Kidney (tissue), 22 donors: ENCODE data around the gene CPA4. TPM values are rescaled to one million over a fixed set of nuclear protein-coding genes. Genes with fewer than 3 reads are reported as not detected.
"Not testable (repeated sequence)": the region's sequence is repeated elsewhere in the genome, so short reads cannot be mapped to it uniquely, and the experiment has no call there.

Experiments
- DNase-seq, 5 donors: peaks; one replicate each; pipeline ENCODE4 v3.0.0-alpha.2; 2013 to 2020
- FAIRE-seq: peaks from 2 replicates; lab custom pipeline; 2012; peaks lifted over from hg19 to GRCh38; lab: Jason Lieb, UNC
- H3K27ac ChIP-seq, 2 donors: one replicate each; pipeline ENCODE4 v1.7.0; 2013; ENCODE audit warnings: low read depth in 2 of 2, low read length in 2 of 2, inconsistent platforms in 1 of 2
- H3K27me3 ChIP-seq: one replicate; pipeline ENCODE4 v1.7.1; 2013; ENCODE audit warnings: low read length, inconsistent platforms; ENCODE audit not compliant: control insufficient read depth, insufficient read depth
- H3K36me3 ChIP-seq, 3 donors: one replicate each; pipeline versions ENCODE4 v1.7.0 to v1.7.1; 2013; ENCODE audit warnings: low read length in 3 of 3, control low read depth in 1 of 3, inconsistent platforms in 1 of 3; ENCODE audit not compliant: insufficient read depth in 3 of 3, control insufficient read depth in 2 of 3
- H3K4me1 ChIP-seq, 3 donors: one replicate each; pipeline versions ENCODE4 v1.7.0 to v1.7.1; 2013; ENCODE audit warnings: low read length in 3 of 3, inconsistent platforms in 1 of 3, low read depth in 1 of 3; ENCODE audit not compliant: control insufficient read depth in 2 of 3, insufficient read depth in 2 of 3
- H3K4me3 ChIP-seq, 3 donors: one replicate each; pipeline versions ENCODE4 v1.7.0 to v1.8.1; 2013; ENCODE audit warnings: low read length in 3 of 3, control low read depth in 1 of 3, inconsistent platforms in 1 of 3
- H3K9ac ChIP-seq, 3 donors: one replicate each; pipeline versions ENCODE4 v1.7.0 to v1.7.1; 2013; ENCODE audit warnings: low read length in 3 of 3, control low read depth in 1 of 3, inconsistent platforms in 1 of 3
- H3K9me3 ChIP-seq, 3 donors: one replicate each; pipeline versions ENCODE4 v1.7.0 to v1.7.1; 2013; ENCODE audit warnings: low read length in 3 of 3, control low read depth in 1 of 3, inconsistent platforms in 1 of 3; ENCODE audit not compliant: control insufficient read depth in 2 of 3, insufficient read depth in 1 of 3
- intact Hi-C: fragments of 100-400 bp; cut with DNase I; formaldehyde crosslinking; loops from one replicate; pipeline ENCODE4 v1.11.1; 2022
- long read RNA-seq, 10 donors: library from polyadenylated mRNA in 1 of 10; unstranded in 1 of 10; transcript quantifications; one replicate each; pipeline ENCODE4 v2.0.0 and lab custom pipeline, GENCODE V29; 2021 to 2026
- polyA plus RNA-seq: library from polyadenylated mRNA; stranded (reverse); fragments of 350-450 nt; fragmentation: Illumina TruSeq; extraction: RNeasy Lipid Tissue Mini Kit (QIAGEN cat#74804); gene quantifications from one replicate; pipeline ENCODE4 v1.2.3, GENCODE V29; 2014; ENCODE audit warnings: low read depth, low replicate concordance; ENCODE audit not compliant: insufficient read depth
- total RNA-seq: library from RNA; stranded (reverse); fragmentation: NEBNext Ultra II Directional; extraction: Animal tissue kit (Norgen Biotek cat#: 25700); gene quantifications from one replicate; pipeline ENCODE4 v1.2.1, GENCODE V29; 2021
- TF ChIP-seq, protein P1 (sequence below): IDR thresholded peaks from 3 replicates; pipeline ENCODE4 v1.5.1; 2012; ENCODE audit warnings: mild to moderate bottlenecking, moderate library complexity, borderline replicate concordance; ENCODE audit not compliant: insufficient read depth; ENCODE audit errors: extremely low read depth
- donor health status: control.
- donor health status: control.
- donor health status: control.
- donor health status: control.
- donor health status: control.
- donor health status: DM: yes; HTN: yes; CAD: no.
- donor health status: Normal renal cell carcinoma (clear cell type).

CPA4 gene, protein sequence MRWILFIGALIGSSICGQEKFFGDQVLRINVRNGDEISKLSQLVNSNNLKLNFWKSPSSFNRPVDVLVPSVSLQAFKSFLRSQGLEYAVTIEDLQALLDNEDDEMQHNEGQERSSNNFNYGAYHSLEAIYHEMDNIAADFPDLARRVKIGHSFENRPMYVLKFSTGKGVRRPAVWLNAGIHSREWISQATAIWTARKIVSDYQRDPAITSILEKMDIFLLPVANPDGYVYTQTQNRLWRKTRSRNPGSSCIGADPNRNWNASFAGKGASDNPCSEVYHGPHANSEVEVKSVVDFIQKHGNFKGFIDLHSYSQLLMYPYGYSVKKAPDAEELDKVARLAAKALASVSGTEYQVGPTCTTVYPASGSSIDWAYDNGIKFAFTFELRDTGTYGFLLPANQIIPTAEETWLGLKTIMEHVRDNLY
- total RNA-seq (1.1 TPM), polyA plus RNA-seq (not detected)
- long read RNA-seq, donor 1, result 0 reads
- long read RNA-seq, donor 2, partial matches to known transcripts, result 0 of 1 reads
- long read RNA-seq, donor 2, other reads (novel, unspliced or antisense), result 0 of 1 reads
- long read RNA-seq, donor 3, result 0 reads
- long read RNA-seq, donor 4, result 0 reads
- long read RNA-seq, donor 5, result 0 reads
- long read RNA-seq, donor 6, result 0 reads
- long read RNA-seq, donor 7, result 0 reads
- long read RNA-seq, donor 8, result 0 reads
- long read RNA-seq, donor 9, result 0 reads
- long read RNA-seq, donor 10, result 0 reads

DNA sequence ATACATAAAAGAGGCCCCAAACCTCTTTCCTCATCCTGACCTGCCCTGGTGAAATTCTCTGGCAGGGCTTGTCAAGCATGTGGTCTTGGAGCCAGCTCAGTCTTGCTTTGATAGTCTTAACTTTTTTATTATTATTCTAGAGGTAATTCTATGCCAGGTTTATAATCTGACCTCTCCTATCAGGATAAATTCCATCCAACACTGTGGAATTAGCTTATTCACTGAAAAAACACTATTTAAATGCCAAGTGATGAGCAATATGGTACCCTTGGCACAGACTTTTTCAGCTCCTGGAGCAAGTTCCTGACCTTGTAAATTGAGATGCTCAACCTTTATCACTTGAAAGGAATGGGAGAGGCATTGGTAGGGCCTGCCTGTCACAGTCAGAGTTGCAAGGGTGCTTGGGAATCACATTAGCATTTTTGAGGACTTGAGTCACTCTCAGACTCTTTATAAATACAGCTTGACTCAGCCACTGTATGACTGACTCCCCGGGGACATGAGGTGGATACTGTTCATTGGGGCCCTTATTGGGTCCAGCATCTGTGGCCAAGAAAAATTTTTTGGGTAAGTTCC lies at the start of gene CPA4:
TSS of gene CPA4 (plus strand) at position 480 of the 576 bp plus-strand sequence. CDS start at position 500, 20 bp downstream.
- FAIRE-seq (no peak), DNase-seq (no peak)
- no peak within 1 kb of the TSS for H3K4me3 ChIP-seq
- H3K27me3 ChIP-seq, result no peaks in the 10 kb centered on the region
- intact Hi-C loops, result no loop called here
- TF ChIP-seq, protein P1, sequence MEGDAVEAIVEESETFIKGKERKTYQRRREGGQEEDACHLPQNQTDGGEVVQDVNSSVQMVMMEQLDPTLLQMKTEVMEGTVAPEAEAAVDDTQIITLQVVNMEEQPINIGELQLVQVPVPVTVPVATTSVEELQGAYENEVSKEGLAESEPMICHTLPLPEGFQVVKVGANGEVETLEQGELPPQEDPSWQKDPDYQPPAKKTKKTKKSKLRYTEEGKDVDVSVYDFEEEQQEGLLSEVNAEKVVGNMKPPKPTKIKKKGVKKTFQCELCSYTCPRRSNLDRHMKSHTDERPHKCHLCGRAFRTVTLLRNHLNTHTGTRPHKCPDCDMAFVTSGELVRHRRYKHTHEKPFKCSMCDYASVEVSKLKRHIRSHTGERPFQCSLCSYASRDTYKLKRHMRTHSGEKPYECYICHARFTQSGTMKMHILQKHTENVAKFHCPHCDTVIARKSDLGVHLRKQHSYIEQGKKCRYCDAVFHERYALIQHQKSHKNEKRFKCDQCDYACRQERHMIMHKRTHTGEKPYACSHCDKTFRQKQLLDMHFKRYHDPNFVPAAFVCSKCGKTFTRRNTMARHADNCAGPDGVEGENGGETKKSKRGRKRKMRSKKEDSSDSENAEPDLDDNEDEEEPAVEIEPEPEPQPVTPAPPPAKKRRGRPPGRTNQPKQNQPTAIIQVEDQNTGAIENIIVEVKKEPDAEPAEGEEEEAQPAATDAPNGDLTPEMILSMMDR, result no peak
- no peaks in the 10 kb centered on the region for H3K36me3 ChIP-seq
- H3K4me1 ChIP-seq, result no peaks in the 10 kb centered on the region
- H3K9me3 ChIP-seq, result no peaks in the 10 kb centered on the region
- no peak within 1 kb of the TSS for H3K9ac ChIP-seq
- no peak within 1 kb of the TSS for H3K27ac ChIP-seq

DNA sequence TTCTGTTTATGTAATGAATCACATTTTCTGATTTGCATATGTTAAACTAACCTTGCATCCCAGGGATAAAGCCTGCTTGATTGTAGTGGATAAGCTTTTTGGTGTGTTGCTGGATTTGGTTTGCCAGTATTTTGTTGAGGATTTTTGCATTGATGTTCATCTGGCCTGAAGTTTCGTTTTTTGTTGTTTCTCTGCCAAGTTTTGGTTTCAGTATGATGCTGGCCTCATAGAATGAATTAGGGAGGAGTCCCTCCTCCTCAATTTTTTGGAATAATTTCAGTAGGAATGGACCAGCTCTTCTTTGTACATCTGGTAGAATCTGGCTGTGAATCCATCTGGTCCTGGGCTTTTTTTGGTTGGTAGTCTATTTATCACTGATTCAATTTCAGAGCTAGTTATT lies 49.5 kb upstream of the CPA4 start:
- intact Hi-C loops, H3K4me1 ChIP-seq, H3K27ac ChIP-seq, H3K9ac ChIP-seq, H3K9me3 ChIP-seq, H3K36me3 ChIP-seq, H3K4me3 ChIP-seq, DNase-seq, FAIRE-seq, H3K27me3 ChIP-seq: not testable (repeated sequence)

DNA sequence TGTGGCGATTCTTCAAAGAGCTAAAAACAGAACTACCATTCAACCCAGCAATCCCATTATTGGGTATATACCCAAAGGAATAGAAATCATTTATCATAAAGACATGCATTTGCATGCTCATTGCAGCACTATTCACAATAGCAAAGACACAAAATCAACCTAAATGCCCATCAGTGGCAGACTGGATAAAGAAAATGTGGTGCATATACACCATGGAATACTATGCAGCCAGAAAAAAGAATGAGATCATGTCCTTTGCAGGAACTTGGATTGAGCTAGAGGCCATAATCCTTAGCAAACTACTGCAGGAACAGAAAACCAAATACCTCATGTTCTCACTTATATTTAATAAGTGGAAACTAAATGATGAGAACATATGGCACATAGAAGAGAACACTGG lies 46.5 kb upstream of the CPA4 start:
- H3K27me3 ChIP-seq, H3K9ac ChIP-seq, intact Hi-C loops, FAIRE-seq, H3K36me3 ChIP-seq, H3K27ac ChIP-seq, DNase-seq, H3K9me3 ChIP-seq, H3K4me3 ChIP-seq, H3K4me1 ChIP-seq: not testable (repeated sequence)

DNA sequence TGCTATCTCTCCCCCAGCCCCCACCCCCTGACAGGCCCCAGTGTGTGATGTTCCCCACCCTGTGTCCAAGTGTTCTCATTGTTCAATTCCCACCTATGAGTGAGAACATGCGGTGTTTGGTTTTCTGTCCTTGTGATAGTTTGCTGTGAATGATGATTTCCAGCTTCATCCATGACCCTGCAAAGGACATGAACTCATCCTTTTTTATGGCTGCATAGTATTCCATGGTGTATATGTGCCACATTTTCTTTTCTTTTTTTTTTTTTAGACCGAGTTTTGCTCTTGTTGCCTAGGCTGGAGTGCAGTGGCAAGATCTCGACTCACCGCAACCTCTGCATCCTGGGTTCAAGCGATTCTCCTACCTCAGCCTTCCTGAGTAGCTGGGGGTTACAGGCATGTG lies 44.1 kb upstream of the CPA4 start:
- H3K9me3 ChIP-seq, H3K4me3 ChIP-seq, intact Hi-C loops, FAIRE-seq, H3K4me1 ChIP-seq, H3K27me3 ChIP-seq, H3K27ac ChIP-seq, H3K9ac ChIP-seq, DNase-seq, H3K36me3 ChIP-seq: not testable (repeated sequence)

DNA sequence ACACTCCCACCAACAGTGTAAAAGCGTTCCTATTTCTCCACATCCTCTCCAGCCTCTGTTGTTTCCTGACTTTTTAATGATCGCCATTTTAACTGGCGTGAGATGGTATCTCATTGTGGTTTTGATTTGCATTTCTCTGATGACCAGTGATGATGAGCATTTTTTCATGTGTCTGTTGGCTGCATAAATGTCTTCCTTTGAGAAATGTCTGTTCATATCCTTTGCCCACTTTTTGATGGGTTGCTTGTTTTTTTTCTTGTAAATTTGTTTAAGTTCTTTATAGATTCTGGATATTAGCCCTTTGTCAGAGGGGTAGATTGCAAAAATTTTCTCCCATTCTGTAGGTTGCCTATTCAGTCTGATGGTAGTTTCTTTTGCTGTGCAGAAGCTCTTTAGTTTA lies 43.3 kb upstream of the CPA4 start:
- H3K27ac ChIP-seq, H3K36me3 ChIP-seq, FAIRE-seq, intact Hi-C loops, H3K27me3 ChIP-seq, H3K9me3 ChIP-seq, DNase-seq, H3K4me3 ChIP-seq, H3K4me1 ChIP-seq, H3K9ac ChIP-seq: not testable (repeated sequence)
